SK-N-SH treated with all-trans-retinoic acid at 6 μM for 48 hours (cell line): Measurements from ENCODE around the gene AKAP5.

Source experiments
- ATAC-seq: fragments of 200-7000 bp; cut with Tn5 transposase; 3 replicates; pipeline ENCODE4 v1.9.1; 2020; ENCODE audit warnings: mild to moderate bottlenecking, moderate library complexity
- ARNTL ChIP-seq: fragments of 450-650 bp; formaldehyde crosslinking; IDR thresholded peaks from 2 replicates; pipeline ENCODE4 v1.5.0; 2020; ENCODE audit warnings: low read depth, mild to moderate bottlenecking, moderate library complexity, borderline replicate concordance
- BACH2 ChIP-seq: fragments of 250-450 bp; sonication (Bioruptor Pico); IDR thresholded peaks from 2 replicates; pipeline ENCODE4 v1.9.0; 2021; ENCODE audit warnings: mild to moderate bottlenecking, borderline replicate concordance
- CSDC2 ChIP-seq: fragments of 250-450 bp; sonication (Bioruptor Pico); IDR thresholded peaks from 2 replicates; pipeline ENCODE4 v1.5.0; 2020; ENCODE audit warnings: mild to moderate bottlenecking, moderate library complexity
- ESRRG ChIP-seq: fragments of 250-450 bp; sonication (Bioruptor Pico); IDR thresholded peaks from 2 replicates; pipeline ENCODE4 v1.6.1; 2021; ENCODE audit warnings: mild to moderate bottlenecking
- GLIS3 ChIP-seq: fragments of 250-450 bp; sonication (Bioruptor Pico); IDR thresholded peaks from 2 replicates; pipeline ENCODE4 v1.5.0; 2020; ENCODE audit warnings: mild to moderate bottlenecking, moderate library complexity
- ISL1 ChIP-seq: fragments of 250-450 bp; sonication (Bioruptor Pico); IDR thresholded peaks from 2 replicates; pipeline ENCODE4 v2.1.2; 2022; ENCODE audit warnings: mild to moderate bottlenecking, moderate library complexity
- OSR1 ChIP-seq: fragments of 250-450 bp; sonication (Bioruptor Pico); IDR thresholded peaks from 2 replicates; pipeline ENCODE4 v1.8.0; 2022; ENCODE audit warnings: moderate library complexity, mild to moderate bottlenecking, inconsistent platforms
- PPARA ChIP-seq: fragments of 250-450 bp; sonication (Bioruptor Pico); IDR thresholded peaks from 2 replicates; pipeline ENCODE4 v1.5.0; 2020; ENCODE audit warnings: mild to moderate bottlenecking, borderline replicate concordance
- RARB ChIP-seq: fragments of 250-450 bp; sonication (Bioruptor Pico); IDR thresholded peaks from 2 replicates; pipeline ENCODE4 v1.8.0; 2021; ENCODE audit warnings: mild to moderate bottlenecking, moderate library complexity
- SNAI2 ChIP-seq: fragments of 250-450 bp; sonication (Bioruptor Pico); IDR thresholded peaks from 2 replicates; pipeline ENCODE4 v1.5.0; 2020; ENCODE audit warnings: mild to moderate bottlenecking, moderate library complexity
- TCF4 ChIP-seq: fragments of 250-450 bp; sonication (Bioruptor Pico); IDR thresholded peaks from 2 replicates; pipeline ENCODE4 v1.8.0; 2021; ENCODE audit warnings: mild to moderate bottlenecking, moderate library complexity, borderline replicate concordance
- TOX ChIP-seq: fragments of 250-450 bp; sonication (Bioruptor Pico); IDR thresholded peaks from 2 replicates; pipeline ENCODE4 v1.8.0; 2021; ENCODE audit warnings: mild to moderate bottlenecking, moderate library complexity, borderline replicate concordance
- ZC3H10 ChIP-seq: fragments of 250-450 bp; sonication (Bioruptor Pico); IDR thresholded peaks from 2 replicates; pipeline ENCODE4 v1.5.1; 2021; ENCODE audit warnings: mild to moderate bottlenecking, moderate library complexity
- ZFP3 ChIP-seq: fragments of 250-450 bp; sonication (Bioruptor Pico); IDR thresholded peaks from 2 replicates; pipeline ENCODE4 v1.5.0; 2020; ENCODE audit warnings: mild to moderate bottlenecking, moderate library complexity
- ZFP30 ChIP-seq: fragments of 450-650 bp; formaldehyde crosslinking; IDR thresholded peaks from 2 replicates; pipeline ENCODE4 v1.5.0; 2022; ENCODE audit warnings: mild to moderate bottlenecking, moderate library complexity
- ZNF565 ChIP-seq: fragments of 450-650 bp; formaldehyde crosslinking; conservative IDR thresholded peaks from 2 replicates; pipeline ENCODE4 v1.5.0; 2020; ENCODE audit warnings: low read depth, mild to moderate bottlenecking, moderate library complexity
- ZNF70 ChIP-seq: fragments of 450-650 bp; formaldehyde crosslinking; IDR thresholded peaks from 2 replicates; pipeline ENCODE4 v1.5.0; 2020; ENCODE audit warnings: mild to moderate bottlenecking, moderate library complexity
- ZNF8 ChIP-seq: fragments of 450-650 bp; formaldehyde crosslinking; IDR thresholded peaks from 2 replicates; pipeline ENCODE4 v1.5.0; 2020; ENCODE audit warnings: mild to moderate bottlenecking, moderate library complexity
- TF ChIP-seq, protein P1 (sequence below): fragments of 250-450 bp; sonication (Bioruptor Pico); IDR thresholded peaks from 2 replicates; pipeline ENCODE4 v1.5.1; 2021; ENCODE audit warnings: mild to moderate bottlenecking, moderate library complexity
- TF ChIP-seq, protein P2 (sequence below): fragments of 250-450 bp; sonication (Bioruptor Pico); IDR thresholded peaks from 2 replicates; pipeline ENCODE4 v1.5.1; 2020; ENCODE audit warnings: low read depth, mild to moderate bottlenecking, moderate library complexity
- TF ChIP-seq, protein P3 (sequence below): fragments of 250-450 bp; sonication (Bioruptor Pico); IDR thresholded peaks from 2 replicates; pipeline ENCODE4 v1.8.0; 2020; ENCODE audit warnings: mild to moderate bottlenecking, moderate library complexity, borderline replicate concordance
- TF ChIP-seq, protein P4 (sequence below): fragments of 250-450 bp; sonication (Bioruptor Pico); IDR thresholded peaks from 2 replicates; pipeline ENCODE4 v1.8.0; 2021; ENCODE audit warnings: low read depth, mild to moderate bottlenecking, moderate library complexity, borderline replicate concordance
- TF ChIP-seq, protein P5 (sequence below): fragments of 250-450 bp; sonication (Bioruptor Pico); IDR thresholded peaks from 2 replicates; pipeline ENCODE4 v1.5.0; 2020; ENCODE audit warnings: mild to moderate bottlenecking, moderate library complexity

Gene AKAP5

DNA sequence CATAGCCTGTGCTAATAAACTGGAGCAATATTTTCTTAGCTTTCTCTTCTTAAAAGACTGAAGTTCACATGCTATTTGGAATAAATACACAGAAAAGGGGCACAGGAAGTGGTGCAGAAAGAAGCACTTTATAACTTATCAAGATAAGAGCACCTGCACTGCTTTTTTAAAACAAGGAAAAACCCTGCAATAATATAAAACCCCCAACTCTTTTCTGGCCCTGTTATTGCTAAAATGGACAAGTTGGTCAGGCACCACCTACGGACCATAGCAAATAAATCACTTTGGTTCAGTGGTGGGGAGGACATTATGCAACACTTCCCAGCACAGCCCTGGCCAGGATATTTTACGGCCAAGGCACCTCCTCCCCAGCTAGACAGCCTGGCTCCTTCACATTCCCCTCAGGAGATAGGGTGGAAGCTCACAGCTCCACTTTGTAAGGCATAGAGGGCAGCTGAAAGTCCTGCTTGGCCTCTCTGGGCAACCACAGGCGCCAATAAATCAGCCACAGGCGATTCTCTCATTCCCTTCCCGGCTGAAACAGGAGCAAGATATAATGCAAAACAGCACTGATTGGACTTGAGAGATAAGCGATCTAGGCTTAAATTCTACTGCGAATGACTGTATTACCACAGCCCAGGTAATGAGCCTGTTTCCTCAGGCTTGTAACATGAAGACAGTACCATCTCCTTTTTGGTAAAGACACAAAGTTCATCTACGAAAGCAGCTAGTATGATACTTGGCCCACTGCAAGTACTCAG lies 36.3 kb downstream of the AKAP5 start:
- TF ChIP-seq PPARA (CRISPR knock-in tag) (no peak), TCF4 (CRISPR knock-in tag) (peak; percentile 21; the same call in 1 of the 2 replicates), OSR1 (CRISPR knock-in tag) (no peak), ISL1 (CRISPR knock-in tag) (0 out of 2 replicates have a peak, but pooled peaks have one; percentile 14), TOX (CRISPR knock-in tag) (no peak), SNAI2 (CRISPR knock-in tag) (no peak), RARB (no peak), BACH2 (CRISPR knock-in tag) (no peak), ZFP30 (CRISPR knock-in tag) (no peak), ARNTL (CRISPR knock-in tag) (no peak), ZC3H10 (CRISPR knock-in tag) (no peak), ESRRG (CRISPR knock-in tag) (no peak), ZFP3 (no peak), GLIS3 (CRISPR knock-in tag) (no peak), ZNF70 (no peak), ZNF8 (CRISPR knock-in tag) (no peak), ZNF565 (CRISPR knock-in tag) (no peak), CSDC2 (no peak)
- TF ChIP-seq, protein P1, sequence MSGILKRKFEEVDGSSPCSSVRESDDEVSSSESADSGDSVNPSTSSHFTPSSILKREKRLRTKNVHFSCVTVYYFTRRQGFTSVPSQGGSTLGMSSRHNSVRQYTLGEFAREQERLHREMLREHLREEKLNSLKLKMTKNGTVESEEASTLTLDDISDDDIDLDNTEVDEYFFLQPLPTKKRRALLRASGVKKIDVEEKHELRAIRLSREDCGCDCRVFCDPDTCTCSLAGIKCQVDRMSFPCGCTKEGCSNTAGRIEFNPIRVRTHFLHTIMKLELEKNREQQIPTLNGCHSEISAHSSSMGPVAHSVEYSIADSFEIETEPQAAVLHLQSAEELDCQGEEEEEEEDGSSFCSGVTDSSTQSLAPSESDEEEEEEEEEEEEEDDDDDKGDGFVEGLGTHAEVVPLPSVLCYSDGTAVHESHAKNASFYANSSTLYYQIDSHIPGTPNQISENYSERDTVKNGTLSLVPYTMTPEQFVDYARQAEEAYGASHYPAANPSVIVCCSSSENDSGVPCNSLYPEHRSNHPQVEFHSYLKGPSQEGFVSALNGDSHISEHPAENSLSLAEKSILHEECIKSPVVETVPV (CRISPR knock-in tag), result no peak; the same call in 1 of the 2 replicates
- TF ChIP-seq, protein P2, sequence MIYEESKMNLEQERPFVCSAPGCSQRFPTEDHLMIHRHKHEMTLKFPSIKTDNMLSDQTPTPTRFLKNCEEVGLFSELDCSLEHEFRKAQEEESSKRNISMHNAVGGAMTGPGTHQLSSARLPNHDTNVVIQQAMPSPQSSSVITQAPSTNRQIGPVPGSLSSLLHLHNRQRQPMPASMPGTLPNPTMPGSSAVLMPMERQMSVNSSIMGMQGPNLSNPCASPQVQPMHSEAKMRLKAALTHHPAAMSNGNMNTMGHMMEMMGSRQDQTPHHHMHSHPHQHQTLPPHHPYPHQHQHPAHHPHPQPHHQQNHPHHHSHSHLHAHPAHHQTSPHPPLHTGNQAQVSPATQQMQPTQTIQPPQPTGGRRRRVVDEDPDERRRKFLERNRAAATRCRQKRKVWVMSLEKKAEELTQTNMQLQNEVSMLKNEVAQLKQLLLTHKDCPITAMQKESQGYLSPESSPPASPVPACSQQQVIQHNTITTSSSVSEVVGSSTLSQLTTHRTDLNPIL (CRISPR knock-in tag), result no peak
- TF ChIP-seq, protein P3, sequence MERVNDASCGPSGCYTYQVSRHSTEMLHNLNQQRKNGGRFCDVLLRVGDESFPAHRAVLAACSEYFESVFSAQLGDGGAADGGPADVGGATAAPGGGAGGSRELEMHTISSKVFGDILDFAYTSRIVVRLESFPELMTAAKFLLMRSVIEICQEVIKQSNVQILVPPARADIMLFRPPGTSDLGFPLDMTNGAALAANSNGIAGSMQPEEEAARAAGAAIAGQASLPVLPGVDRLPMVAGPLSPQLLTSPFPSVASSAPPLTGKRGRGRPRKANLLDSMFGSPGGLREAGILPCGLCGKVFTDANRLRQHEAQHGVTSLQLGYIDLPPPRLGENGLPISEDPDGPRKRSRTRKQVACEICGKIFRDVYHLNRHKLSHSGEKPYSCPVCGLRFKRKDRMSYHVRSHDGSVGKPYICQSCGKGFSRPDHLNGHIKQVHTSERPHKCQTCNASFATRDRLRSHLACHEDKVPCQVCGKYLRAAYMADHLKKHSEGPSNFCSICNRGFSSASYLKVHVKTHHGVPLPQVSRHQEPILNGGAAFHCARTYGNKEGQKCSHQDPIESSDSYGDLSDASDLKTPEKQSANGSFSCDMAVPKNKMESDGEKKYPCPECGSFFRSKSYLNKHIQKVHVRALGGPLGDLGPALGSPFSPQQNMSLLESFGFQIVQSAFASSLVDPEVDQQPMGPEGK (CRISPR knock-in tag), result peak; percentile 66; the same call in 1 of the 2 replicates
- TF ChIP-seq, protein P4, sequence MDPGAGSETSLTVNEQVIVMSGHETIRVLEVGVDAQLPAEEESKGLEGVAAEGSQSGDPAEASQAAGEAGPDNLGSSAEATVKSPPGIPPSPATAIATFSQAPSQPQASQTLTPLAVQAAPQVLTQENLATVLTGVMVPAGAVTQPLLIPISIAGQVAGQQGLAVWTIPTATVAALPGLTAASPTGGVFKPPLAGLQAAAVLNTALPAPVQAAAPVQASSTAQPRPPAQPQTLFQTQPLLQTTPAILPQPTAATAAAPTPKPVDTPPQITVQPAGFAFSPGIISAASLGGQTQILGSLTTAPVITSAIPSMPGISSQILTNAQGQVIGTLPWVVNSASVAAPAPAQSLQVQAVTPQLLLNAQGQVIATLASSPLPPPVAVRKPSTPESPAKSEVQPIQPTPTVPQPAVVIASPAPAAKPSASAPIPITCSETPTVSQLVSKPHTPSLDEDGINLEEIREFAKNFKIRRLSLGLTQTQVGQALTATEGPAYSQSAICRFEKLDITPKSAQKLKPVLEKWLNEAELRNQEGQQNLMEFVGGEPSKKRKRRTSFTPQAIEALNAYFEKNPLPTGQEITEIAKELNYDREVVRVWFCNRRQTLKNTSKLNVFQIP, result no peak
- TF ChIP-seq, protein P5, sequence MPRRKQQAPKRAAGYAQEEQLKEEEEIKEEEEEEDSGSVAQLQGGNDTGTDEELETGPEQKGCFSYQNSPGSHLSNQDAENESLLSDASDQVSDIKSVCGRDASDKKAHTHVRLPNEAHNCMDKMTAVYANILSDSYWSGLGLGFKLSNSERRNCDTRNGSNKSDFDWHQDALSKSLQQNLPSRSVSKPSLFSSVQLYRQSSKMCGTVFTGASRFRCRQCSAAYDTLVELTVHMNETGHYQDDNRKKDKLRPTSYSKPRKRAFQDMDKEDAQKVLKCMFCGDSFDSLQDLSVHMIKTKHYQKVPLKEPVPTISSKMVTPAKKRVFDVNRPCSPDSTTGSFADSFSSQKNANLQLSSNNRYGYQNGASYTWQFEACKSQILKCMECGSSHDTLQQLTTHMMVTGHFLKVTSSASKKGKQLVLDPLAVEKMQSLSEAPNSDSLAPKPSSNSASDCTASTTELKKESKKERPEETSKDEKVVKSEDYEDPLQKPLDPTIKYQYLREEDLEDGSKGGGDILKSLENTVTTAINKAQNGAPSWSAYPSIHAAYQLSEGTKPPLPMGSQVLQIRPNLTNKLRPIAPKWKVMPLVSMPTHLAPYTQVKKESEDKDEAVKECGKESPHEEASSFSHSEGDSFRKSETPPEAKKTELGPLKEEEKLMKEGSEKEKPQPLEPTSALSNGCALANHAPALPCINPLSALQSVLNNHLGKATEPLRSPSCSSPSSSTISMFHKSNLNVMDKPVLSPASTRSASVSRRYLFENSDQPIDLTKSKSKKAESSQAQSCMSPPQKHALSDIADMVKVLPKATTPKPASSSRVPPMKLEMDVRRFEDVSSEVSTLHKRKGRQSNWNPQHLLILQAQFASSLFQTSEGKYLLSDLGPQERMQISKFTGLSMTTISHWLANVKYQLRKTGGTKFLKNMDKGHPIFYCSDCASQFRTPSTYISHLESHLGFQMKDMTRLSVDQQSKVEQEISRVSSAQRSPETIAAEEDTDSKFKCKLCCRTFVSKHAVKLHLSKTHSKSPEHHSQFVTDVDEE (CRISPR knock-in tag), result no peak
- peak; percentile 13 for ATAC-seq

DNA sequence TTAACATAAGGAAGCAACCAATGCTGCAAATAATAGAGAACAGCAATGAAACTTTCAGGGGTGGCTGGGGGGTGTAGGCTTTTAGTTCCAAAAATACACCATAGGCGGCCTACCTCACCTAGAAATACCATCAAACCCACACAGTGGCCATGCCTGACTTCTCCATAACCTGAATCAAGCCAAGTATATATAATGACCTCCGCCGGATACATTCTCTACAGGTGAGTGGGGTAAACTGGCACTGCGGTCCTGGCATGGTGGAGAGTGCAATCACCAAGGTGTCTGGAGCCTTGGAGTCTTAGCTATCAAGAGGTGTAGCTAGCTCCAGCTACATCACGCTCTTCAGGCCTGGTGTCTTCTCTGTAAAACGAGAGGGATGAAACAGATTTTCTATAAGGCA lies 37.2 kb downstream of the AKAP5 start:
- ATAC-seq, result no peak
- TF ChIP-seq ZNF8 (CRISPR knock-in tag) (no peak), OSR1 (CRISPR knock-in tag) (no peak), ESRRG (CRISPR knock-in tag) (no peak), ZNF70 (no peak), TOX (CRISPR knock-in tag) (no peak), TCF4 (CRISPR knock-in tag) (no peak), BACH2 (CRISPR knock-in tag) (no peak), PPARA (CRISPR knock-in tag) (no peak), ARNTL (CRISPR knock-in tag) (no peak), RARB (no peak), ZFP30 (CRISPR knock-in tag) (no peak), GLIS3 (CRISPR knock-in tag) (no peak), ISL1 (CRISPR knock-in tag) (no peak), SNAI2 (CRISPR knock-in tag) (no peak), ZC3H10 (CRISPR knock-in tag) (no peak)
- TF ChIP-seq, protein P3 (CRISPR knock-in tag), result no peak
- TF ChIP-seq, protein P2 (CRISPR knock-in tag), result no peak
- TF ChIP-seq, protein P1 (CRISPR knock-in tag), result no peak
